GM12864 (cell line): ENCODE data around the gene FOXF2.

Experiments
- DNase-seq: peaks from one replicate; pipeline ENCODE4 v3.0.0-alpha.2; 2011; ENCODE audit warnings: low read depth
- H3K4me3 ChIP-seq: 2 replicates; pipeline ENCODE4 v1.5.1; 2011; ENCODE audit warnings: mild to moderate bottlenecking, low read depth, low read length, control low read depth
- TF ChIP-seq, protein P1 (sequence below): IDR thresholded peaks from 2 replicates; pipeline ENCODE4 v1.5.1; 2011; ENCODE audit warnings: low read depth, mild to moderate bottlenecking, moderate library complexity, low read length, control low read depth, inconsistent platforms; ENCODE audit errors: missing control alignments

Gene FOXF2

DNA sequence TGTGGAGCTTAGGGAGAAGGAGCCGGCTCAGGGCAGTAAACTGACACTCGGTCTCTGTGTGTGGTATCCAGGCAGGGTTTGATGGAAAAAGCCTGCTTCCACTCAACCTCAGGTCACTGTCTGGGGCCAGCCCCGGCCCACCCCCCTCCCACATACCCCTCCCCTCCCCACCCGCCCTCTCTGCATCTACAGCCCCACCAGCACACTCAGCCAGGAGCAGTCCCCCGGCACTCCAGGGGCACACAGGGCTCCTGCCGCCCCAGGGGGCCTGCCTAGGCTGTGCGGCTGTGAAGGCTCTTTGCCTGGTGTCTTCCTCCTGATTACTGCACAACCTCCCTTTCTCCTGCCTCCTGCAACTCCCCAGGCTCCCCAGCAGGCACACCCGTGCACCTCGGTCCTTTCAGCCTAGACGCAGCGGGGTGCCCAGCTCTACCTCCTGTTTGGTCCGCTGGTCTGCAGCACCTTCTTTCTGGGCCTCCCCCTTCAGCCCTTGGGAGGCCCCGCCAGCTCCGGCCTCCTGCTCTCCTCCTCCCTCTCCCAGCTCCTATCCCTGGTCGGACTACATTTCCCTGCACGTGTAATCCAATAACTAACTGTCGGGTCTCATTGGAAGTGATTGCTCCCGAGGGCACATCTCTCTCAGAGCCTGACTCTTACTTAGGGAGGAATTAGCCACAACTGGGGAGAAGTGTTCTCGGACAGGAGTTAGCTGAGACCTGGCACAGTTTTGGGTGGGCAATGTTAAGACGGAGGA, 1.3 kb upstream of the FOXF2 start:
- DNase-seq, result no peak
- H3K4me3 ChIP-seq, result no peak overlapping the region
- TF ChIP-seq, protein P1, sequence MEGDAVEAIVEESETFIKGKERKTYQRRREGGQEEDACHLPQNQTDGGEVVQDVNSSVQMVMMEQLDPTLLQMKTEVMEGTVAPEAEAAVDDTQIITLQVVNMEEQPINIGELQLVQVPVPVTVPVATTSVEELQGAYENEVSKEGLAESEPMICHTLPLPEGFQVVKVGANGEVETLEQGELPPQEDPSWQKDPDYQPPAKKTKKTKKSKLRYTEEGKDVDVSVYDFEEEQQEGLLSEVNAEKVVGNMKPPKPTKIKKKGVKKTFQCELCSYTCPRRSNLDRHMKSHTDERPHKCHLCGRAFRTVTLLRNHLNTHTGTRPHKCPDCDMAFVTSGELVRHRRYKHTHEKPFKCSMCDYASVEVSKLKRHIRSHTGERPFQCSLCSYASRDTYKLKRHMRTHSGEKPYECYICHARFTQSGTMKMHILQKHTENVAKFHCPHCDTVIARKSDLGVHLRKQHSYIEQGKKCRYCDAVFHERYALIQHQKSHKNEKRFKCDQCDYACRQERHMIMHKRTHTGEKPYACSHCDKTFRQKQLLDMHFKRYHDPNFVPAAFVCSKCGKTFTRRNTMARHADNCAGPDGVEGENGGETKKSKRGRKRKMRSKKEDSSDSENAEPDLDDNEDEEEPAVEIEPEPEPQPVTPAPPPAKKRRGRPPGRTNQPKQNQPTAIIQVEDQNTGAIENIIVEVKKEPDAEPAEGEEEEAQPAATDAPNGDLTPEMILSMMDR, result no peak

DNA sequence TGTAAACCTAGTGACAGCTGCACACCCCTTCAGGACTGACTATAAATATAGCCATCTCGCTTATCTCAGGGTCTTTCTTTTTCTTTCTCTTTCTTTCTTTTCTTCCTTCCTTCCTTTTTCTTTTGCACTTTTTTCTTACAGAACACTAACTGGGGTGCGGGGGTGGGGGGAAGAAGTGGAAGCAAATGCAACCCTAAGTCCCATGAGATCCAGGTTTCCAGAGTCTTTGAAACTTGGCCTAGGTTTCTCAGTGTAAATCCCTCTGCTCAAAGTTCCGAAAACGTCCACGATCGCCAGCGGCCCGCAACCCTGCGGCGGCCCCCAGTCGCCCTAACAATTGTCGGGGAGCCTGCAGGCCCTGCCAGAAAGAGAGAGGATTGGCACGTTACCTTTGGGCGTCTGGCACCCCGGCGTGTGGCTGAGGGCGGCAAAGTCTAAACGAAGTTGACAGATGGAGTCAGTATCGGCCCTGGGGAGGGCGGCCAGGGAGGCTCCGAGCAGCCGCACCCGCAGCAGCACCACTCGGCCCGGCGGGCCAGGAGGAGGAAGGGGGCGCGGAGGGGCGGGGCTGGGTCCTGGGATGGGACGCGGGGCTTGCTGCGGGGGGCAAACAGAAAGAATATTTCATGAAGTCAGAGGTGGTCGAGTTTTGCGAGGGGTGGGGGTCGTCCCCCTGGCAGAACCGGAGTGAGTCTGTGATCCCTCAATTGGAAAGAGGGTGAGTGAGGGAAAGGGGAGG, 577 bp upstream of the FOXF2 start:
- TF ChIP-seq, protein P1, result no peak
- DNase-seq, result no peak
- no peak overlapping the region for H3K4me3 ChIP-seq

GRCh38 chr6:1390133-1390945, 963 bp downstream of the FOXF2 start:
- TF ChIP-seq, protein P1, result no peak
- no peak overlapping the region for H3K4me3 ChIP-seq
- DNase-seq, result no peak

DNA sequence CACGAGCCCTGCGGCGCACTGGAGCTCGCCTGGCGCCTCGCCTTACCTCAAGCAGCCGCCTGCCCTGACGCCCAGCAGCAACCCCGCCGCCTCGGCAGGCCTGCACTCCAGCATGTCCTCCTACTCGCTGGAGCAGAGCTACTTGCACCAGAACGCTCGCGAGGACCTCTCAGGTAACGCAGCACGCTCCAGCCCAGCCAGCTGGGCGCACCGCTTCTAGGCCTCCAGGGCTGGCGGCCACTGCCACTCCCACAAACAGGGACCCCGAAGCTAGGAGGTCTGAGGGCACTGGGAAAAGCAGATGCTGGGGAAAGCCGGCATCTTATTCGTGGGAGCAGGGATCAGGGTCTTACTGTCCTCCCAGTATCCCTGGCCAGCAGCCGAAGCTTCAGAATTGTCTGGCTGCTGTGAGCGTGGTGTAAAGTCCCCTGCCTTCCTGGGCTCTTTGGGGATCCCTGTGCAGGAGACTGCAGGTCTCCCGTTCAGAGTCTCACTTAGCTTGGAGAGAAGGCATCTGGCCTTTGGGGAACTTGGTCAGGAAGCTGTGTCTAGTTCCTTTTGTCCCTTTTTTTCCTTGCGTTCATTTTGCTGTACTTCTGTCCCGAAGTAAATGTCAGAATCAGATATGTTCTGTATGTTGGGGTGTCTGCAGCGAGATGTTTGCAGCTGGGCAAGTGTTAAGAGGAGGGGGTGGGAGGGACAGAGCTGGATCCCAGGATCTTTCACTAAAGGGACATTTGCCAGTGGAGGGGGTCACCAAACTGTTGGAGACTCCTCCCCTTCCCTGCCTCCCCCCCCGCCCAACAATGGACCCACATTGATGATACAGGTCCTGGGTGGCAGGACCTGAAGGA, 1.8 kb downstream of the FOXF2 start:
- H3K4me3 ChIP-seq, result no peak overlapping the region
- DNase-seq, result no peak
- TF ChIP-seq, protein P1, result no peak

GRCh38 chr6:1391800-1392309, 2.5 kb downstream of the FOXF2 start:
- no peak overlapping the region for H3K4me3 ChIP-seq
- DNase-seq, result no peak

More at GRCh38 chr6:1391800-1392309, 2.5 kb downstream of the FOXF2 start:
- TF ChIP-seq, protein P1, result no peak
